ENCODE data around the gene EIF3D.
"Not testable (repeated sequence)": the region's sequence is repeated elsewhere in the genome, so short reads cannot be mapped to it uniquely, and the experiment has no call there.

The EIF3D gene

DNA sequence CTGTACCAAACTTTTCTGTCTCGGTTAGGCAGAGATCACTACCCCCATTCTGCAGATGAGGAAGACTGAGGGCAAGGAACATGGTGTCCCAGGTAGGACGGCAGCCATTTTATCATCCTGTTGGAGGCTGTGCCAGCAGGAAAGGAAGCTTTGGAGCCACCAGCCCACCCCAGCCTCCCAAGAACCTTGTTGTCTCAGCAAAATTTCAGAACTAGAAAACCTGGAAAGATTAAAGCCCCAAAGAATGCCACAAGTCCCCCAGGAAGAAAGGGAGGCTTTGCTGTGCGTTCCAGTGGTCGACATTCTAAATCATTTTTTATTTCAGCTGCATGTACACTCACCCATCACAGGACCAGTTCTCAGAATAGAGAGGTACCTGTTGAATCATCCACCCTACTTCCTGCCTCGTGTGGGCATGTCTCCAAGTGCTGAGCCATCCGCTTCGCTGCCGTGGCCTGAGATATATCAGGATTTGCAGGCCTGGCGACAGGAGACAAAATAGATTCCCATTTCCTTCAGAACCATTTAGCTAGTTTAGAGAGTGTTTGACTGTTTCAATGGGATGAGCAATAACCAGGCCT, 13.0 kb upstream of the EIF3D start:
- Histone ChIP-seq H3K36me3 (no peaks in the 10 kb centered on the region), H3K27me3 (ENCODE audit: insufficient read depth, low read depth, severe bottlenecking) (peaks cover 5% of the 10 kb centered on the region), H3K9me3 (ENCODE audit: severe bottlenecking) (no peaks in the 10 kb centered on the region), H3K27ac (no peak overlapping the region), H3K4me3 (ENCODE audit: low read depth, low read length) (no peak overlapping the region)
- no peak for DNase-seq
- TF ChIP-seq, protein P1, sequence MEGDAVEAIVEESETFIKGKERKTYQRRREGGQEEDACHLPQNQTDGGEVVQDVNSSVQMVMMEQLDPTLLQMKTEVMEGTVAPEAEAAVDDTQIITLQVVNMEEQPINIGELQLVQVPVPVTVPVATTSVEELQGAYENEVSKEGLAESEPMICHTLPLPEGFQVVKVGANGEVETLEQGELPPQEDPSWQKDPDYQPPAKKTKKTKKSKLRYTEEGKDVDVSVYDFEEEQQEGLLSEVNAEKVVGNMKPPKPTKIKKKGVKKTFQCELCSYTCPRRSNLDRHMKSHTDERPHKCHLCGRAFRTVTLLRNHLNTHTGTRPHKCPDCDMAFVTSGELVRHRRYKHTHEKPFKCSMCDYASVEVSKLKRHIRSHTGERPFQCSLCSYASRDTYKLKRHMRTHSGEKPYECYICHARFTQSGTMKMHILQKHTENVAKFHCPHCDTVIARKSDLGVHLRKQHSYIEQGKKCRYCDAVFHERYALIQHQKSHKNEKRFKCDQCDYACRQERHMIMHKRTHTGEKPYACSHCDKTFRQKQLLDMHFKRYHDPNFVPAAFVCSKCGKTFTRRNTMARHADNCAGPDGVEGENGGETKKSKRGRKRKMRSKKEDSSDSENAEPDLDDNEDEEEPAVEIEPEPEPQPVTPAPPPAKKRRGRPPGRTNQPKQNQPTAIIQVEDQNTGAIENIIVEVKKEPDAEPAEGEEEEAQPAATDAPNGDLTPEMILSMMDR (IDR thresholded peaks at IDR 0.05; ENCODE audit: low read depth, low read length) = no peak

DNA sequence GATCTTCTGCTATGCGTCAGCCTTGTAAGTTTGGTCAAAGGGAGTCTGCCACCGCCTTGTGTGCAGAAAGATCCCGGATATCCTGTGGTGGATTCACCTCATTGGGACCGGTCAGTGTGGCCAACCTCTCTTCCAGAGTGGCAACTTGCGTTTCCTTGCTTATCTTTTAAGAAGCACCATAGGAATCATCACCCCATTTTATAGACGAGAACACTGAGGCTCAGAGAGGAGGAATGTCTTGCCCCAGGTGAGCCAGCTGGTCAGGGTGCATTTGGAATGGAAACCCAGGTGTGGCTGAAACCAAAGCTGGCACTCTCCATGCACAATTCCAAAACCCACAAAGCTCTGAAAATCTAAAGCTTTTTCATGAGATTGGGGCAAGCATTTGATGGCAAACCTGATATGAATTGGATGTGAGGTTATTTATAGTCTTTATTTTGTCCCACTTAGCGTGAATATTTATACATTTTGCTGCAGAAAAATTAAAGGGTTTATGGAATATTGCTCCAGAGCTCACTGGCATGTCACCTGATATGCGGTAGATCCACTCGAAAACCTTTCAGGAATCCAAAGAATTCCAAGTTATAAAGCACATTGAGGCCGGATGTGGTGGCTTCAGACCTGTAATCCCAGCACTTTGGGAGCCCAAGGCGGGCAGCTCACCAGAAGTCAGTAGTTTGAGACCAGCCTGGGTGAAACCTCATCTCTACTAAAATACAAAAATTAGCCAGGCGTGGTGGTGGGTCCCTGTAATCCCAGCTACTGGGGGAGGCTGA, 12.1 kb upstream of the EIF3D start:
- DNase-seq = no peak
- Histone ChIP-seq H3K36me3 (no peaks in the 10 kb centered on the region), H3K9me3 (ENCODE audit: severe bottlenecking) (no peaks in the 10 kb centered on the region), H3K27me3 (ENCODE audit: insufficient read depth, low read depth, severe bottlenecking) (no peaks in the 10 kb centered on the region), H3K4me3 (ENCODE audit: low read depth, low read length) (no peak overlapping the region), H3K27ac (no peak overlapping the region)
- TF ChIP-seq, protein P1 (IDR thresholded peaks at IDR 0.05; ENCODE audit: low read depth, low read length) = no peak

DNA sequence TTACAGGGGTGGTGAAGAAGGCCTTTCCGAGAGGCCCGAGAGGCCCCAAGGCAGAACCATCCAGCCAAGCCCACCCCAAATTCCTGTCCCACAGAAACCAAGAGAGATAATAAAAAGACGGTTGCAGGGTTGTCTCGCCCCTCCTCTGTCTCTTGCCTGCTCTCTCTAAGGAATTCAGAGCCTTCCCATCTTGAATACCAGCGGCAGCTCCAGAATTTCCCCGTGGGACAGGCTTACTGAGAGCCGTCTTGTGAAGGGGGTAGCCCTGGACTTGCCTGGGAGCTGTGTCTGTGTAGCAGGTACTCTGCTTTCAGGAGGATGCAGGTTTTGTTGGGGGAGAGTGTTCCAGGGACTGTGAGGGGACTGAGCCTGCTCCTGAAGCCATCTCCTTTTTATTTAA, 9.6 kb upstream of the EIF3D start:
- H3K4me3 ChIP-seq (ENCODE audit: low read depth, low read length) = no peak overlapping the region
- H3K27me3 ChIP-seq (ENCODE audit: insufficient read depth, low read depth, severe bottlenecking) = no peaks in the 10 kb centered on the region
- H3K36me3 ChIP-seq = no peaks in the 10 kb centered on the region
- H3K9me3 ChIP-seq (ENCODE audit: severe bottlenecking) = peaks cover 6% of the 10 kb centered on the region
- DNase-seq = no peak
- TF ChIP-seq, protein P1 (IDR thresholded peaks at IDR 0.05; ENCODE audit: low read depth, low read length) = no peak
- no peak overlapping the region for H3K27ac ChIP-seq

DNA sequence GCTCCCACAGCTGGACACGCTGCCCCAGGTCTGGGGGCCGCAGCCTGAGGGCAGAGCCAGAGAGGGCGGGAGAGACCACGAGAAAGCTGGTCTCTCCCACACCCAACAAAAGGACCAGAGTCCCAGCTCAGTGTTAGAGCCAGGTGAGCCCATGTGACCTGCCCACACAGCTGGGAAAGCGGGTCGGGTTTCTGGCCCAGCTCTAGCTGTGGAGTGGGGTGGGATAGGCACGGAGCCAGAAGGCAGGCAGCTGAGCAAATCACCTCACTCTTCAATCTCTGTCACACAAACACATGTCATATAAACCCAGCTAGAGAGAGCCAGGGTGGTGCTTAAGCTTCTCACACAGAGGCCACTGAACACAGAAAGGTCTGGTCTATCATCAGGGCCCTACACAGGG, 7.8 kb upstream of the EIF3D start:
- Histone ChIP-seq H3K27ac (no peak overlapping the region), H3K27me3 (ENCODE audit: insufficient read depth, low read depth, severe bottlenecking) (no peaks in the 10 kb centered on the region), H3K36me3 (no peaks in the 10 kb centered on the region), H3K9me3 (ENCODE audit: severe bottlenecking) (peaks cover 6% of the 10 kb centered on the region), H3K4me3 (ENCODE audit: low read depth, low read length) (no peak overlapping the region)
- TF ChIP-seq, protein P1 (IDR thresholded peaks at IDR 0.05; ENCODE audit: low read depth, low read length) = no peak
- peak; percentile 21 for DNase-seq

DNA sequence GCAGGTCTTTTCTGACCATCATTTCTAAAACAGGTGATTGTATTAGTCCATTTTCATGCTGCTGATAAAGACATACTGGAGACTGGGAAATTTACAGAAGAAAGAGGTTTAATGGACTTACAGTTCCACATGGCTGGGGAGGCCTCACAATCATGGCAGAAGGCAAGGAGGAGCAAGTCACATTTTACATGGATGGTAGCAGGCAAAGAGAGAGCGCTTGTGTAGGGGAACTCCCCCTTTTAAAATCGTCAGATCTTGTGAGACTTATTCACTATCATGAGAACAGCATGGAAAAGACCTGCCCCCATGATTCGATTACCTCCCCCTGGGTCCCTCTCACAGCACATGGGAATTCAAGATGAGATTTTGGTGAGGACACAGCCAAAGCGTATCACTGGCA, 4.4 kb upstream of the EIF3D start:
- H3K9me3 ChIP-seq (ENCODE audit: severe bottlenecking); H3K36me3 ChIP-seq; H3K27ac ChIP-seq; H3K27me3 ChIP-seq (ENCODE audit: insufficient read depth, low read depth, severe bottlenecking); DNase-seq; H3K4me3 ChIP-seq (ENCODE audit: low read depth, low read length): not testable (repeated sequence)

DNA sequence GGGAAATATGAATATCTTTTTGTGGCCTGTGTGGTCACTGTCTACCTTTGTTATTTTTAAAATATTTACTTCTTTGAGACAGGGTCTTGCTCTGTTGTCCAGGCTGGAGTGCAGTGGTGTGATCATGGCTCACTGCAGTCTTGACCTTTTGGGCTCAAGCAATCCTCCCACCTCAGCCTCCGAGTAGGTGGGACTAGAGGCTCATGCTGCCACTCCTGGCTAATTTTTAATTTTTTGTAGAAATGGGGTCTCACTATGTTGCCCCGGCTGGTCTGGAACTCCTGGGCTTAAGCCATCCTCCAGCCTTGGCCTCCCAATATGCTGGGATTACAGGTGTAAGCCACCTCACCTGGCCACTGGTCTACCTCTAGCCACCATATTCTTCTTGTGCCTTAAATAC, 3.5 kb upstream of the EIF3D start:
- Histone ChIP-seq H3K36me3 (peaks cover 6% of the 10 kb centered on the region), H3K4me3 (ENCODE audit: low read depth, low read length) (no peak overlapping the region), H3K27me3 (ENCODE audit: insufficient read depth, low read depth, severe bottlenecking) (no peaks in the 10 kb centered on the region), H3K27ac (no peak overlapping the region), H3K9me3 (ENCODE audit: severe bottlenecking) (peaks cover 6% of the 10 kb centered on the region)
- DNase-seq = no peak
- TF ChIP-seq, protein P1 (IDR thresholded peaks at IDR 0.05; ENCODE audit: low read depth, low read length) = no peak

Measured in WERI-Rb-1 (cell line).